Endothelial cell of umbilical vein (primary cell): ENCODE results near the gene ZC3H18.

Source experiments
- POLR2A ChIP-seq: IDR thresholded peaks from 2 replicates; pipeline ENCODE4 v1.6.1; 2012; ENCODE audit warnings: low read depth, mild to moderate bottlenecking, control low read depth, low read length
- TF ChIP-seq, protein P1 (sequence below), 2 donors: IDR thresholded peaks; 1 replicate in 1 of 2; 2 replicates in 1 of 2; pipeline ENCODE4 v1.5.1; 2011; ENCODE audit warnings: low read length in 2 of 2, mild to moderate bottlenecking in 2 of 2, moderate library complexity in 2 of 2, control low read depth in 1 of 2, inconsistent platforms in 1 of 2, low read depth in 1 of 2; ENCODE audit not compliant: insufficient read depth in 1 of 2; ENCODE audit errors: extremely low read depth in 1 of 2

- TF ChIP-seq, protein P1, sequence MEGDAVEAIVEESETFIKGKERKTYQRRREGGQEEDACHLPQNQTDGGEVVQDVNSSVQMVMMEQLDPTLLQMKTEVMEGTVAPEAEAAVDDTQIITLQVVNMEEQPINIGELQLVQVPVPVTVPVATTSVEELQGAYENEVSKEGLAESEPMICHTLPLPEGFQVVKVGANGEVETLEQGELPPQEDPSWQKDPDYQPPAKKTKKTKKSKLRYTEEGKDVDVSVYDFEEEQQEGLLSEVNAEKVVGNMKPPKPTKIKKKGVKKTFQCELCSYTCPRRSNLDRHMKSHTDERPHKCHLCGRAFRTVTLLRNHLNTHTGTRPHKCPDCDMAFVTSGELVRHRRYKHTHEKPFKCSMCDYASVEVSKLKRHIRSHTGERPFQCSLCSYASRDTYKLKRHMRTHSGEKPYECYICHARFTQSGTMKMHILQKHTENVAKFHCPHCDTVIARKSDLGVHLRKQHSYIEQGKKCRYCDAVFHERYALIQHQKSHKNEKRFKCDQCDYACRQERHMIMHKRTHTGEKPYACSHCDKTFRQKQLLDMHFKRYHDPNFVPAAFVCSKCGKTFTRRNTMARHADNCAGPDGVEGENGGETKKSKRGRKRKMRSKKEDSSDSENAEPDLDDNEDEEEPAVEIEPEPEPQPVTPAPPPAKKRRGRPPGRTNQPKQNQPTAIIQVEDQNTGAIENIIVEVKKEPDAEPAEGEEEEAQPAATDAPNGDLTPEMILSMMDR (IDR thresholded peaks at IDR 0.05; ENCODE audit: extremely low read depth in 1 of 2, insufficient read depth in 1 of 2, low read depth in 1 of 2, low read length in 2 of 2): no peak
- TF ChIP-seq POLR2A: no peak
Observed at GRCh38 chr16:88613911-88614817, 44.0 kb downstream of the ZC3H18 start.
